ENCODE results near the gene ZBTB4.

ZBTB4 gene

DNA sequence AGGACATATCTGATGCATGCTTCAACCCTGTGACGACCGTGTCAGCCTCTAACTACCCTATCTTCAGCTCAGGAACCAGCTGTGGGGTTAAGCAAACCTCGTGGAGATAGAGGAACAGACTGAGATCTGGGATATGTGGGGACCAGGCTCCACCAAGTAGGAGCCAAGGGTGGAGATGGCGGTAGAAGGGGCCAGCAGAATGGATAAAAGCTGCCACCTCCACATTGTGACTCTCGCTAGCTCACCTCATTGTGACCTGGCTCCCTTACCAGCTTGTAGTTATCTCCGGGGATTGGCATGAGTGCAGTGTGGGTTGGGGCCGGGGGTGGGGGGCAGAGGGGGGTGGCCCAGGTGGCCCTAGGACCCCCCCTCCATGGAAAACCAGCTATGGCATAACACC lies 54.1 kb downstream of the ZBTB4 start, which contains the start of gene SPEM2:
TSS of gene SPEM2 (plus strand) at position 301 of the 400 bp plus-strand sequence. CDS start at position 374, 73 bp downstream.
- H3K4me3 ChIP-seq (ENCODE audit: low read depth, low read length), result no peak within 1 kb of the TSS
- no peak for TF ChIP-seq CTCF (IDR thresholded peaks at IDR 0.05; ENCODE audit: borderline replicate concordance, insufficient read depth, low read depth, low read length)

DNA sequence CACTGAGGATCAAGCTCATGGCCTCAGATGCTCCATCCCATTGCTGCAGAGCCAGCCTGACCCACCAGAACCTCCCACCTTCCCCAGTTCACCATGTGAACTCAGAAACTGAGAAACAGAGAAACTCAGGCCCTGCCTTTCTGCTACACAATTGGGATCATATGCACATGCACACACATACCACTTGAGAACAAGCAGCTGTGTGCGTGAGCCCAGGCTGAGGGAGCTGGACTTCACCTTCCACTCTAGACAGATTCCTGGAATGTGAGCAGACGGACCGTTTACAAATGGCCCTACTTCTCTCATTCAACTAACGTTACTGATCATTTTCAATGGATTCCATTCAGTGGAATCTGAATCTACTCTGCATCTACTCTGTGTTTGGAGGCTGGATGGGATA lies 55.8 kb downstream of the ZBTB4 start:
- H3K4me3 ChIP-seq (ENCODE audit: low read depth, low read length), result no peak overlapping the region
- TF ChIP-seq CTCF (IDR thresholded peaks at IDR 0.05; ENCODE audit: borderline replicate concordance, insufficient read depth, low read depth, low read length), result no peak

DNA sequence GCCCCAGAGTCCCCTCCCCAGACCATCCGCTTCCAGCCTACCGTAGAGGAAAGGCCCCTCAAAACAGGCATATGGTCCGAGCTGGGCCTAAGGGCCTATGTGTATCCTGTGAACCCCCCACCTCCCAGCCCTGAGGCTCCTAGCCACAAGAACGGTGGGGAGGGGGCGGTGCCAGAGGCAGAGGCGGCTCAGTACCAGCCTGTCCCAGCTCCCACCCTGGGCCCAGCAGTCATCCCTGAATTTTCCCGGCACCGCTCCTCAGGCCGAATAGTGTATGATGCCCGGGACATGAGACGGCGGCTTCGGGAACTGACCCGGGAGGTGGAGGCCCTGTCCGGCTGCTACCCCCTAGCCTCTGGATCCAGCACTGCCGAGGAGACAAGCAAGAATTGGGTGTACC lies 58.2 kb downstream of the ZBTB4 start:
- no peak for TF ChIP-seq CTCF (IDR thresholded peaks at IDR 0.05; ENCODE audit: borderline replicate concordance, insufficient read depth, low read depth, low read length)
- no peak overlapping the region for H3K4me3 ChIP-seq (ENCODE audit: low read depth, low read length)

- no peak for TF ChIP-seq CTCF (IDR thresholded peaks at IDR 0.05; ENCODE audit: borderline replicate concordance, insufficient read depth, low read depth, low read length)
- no peak within 1 kb of the TSS for H3K4me3 ChIP-seq (ENCODE audit: low read depth, low read length)
Measured at GRCh38 chr17:7419819-7420610, 59.4 kb downstream of the ZBTB4 start, which contains the start of gene SPEM1. Gene SPEM1 (plus strand): TSS chr17:7420324. CDS start chr17:7420385, 61 bp downstream.

DNA sequence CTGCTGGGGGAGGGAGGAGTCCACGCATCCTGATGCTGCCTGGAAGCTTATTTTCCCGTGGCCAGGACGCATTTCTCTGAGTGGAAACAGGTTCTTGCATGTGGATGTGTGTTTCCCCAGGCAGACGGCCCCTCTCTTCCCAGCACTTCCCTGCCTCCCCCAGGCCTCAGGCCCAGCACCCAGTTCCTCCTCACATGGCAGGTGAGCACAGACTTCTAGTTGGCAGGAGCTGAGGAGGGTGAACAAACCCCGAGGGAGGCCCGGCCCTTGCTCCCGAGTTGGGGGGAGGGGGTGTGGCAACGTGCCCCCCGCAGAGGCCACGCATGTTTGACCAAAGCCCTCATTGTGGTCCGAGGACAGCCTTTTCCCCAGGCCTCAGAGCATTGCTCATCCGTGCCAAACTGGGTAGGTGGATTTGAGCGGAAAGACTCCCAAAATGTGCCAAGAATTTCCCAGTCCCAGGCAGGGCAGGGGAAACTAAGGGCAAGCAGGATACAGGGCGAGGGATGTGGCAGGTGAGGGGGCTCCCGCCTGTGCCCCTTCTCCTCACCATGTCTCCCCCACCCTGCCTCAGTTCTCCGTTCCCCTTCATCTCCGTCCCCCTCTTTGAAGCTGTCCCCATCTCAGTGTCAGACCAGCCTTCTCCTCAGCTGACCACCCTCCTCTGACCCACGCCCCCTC lies 60.8 kb downstream of the ZBTB4 start:
- no peak for TF ChIP-seq CTCF (IDR thresholded peaks at IDR 0.05; ENCODE audit: borderline replicate concordance, insufficient read depth, low read depth, low read length)
- no peak overlapping the region for H3K4me3 ChIP-seq (ENCODE audit: low read depth, low read length)

- H3K4me3 ChIP-seq (ENCODE audit: low read depth, low read length), result no peak overlapping the region
- TF ChIP-seq CTCF (IDR thresholded peaks at IDR 0.05; ENCODE audit: borderline replicate concordance, insufficient read depth, low read depth, low read length), result no peak
Measured at GRCh38 chr17:7417056-7417655, 62.3 kb downstream of the ZBTB4 start.

All from GM12875 (cell line).